CD4-positive, alpha-beta T cell (primary cell): Measurements from ENCODE around the gene UNC13D. TPM values are rescaled to one million over a fixed set of nuclear protein-coding genes. Genes with fewer than 3 reads are reported as not detected.
"Not testable (repeated sequence)": the region's sequence is repeated elsewhere in the genome, so short reads cannot be mapped to it uniquely, and the experiment has no call there.

ENCODE experiments used
- ATAC-seq: fragments of 200-7000 bp; cut with Tn5 transposase; one replicate; pipeline ENCODE4 v1.10.0; 2022; ENCODE audit warnings: mild to moderate bottlenecking; ENCODE audit not compliant: poor library complexity
- CTCF ChIA-PET: fragments of 350-600 bp; sonication (Branson Sonifier 250); formaldehyde crosslinking; loops from one replicate; lab custom pipeline; 2021; ENCODE audit warnings: antibody characterized with exemption, inconsistent platforms; lab: Charles Lee
- POLR2A ChIA-PET: fragments of 350-600 bp; sonication (Branson Sonifier 250); formaldehyde crosslinking; loops from one replicate; lab custom pipeline; 2021; ENCODE audit warnings: antibody characterized with exemption, inconsistent platforms; lab: Charles Lee
- DNase-seq, 14 experiments: peaks; one replicate each; pipeline ENCODE4 v3.0.0-alpha.2; 2013 to 2020; ENCODE audit warnings: mixed read lengths in 2 of 14
- H3K27ac ChIP-seq, 2 donors: one replicate each; pipeline versions ENCODE4 v1.5.1 to v1.7.0; 2013; ENCODE audit warnings: low read length in 2 of 2, low read depth in 1 of 2, mild to moderate bottlenecking in 1 of 2
- H3K27me3 ChIP-seq, 2 experiments: 1 replicate in 1 of 2; 2 replicates in 1 of 2; pipeline versions ENCODE4 v1.6.1 to v1.7.0; 2013; ENCODE audit warnings: low read length in 2 of 2, control low read depth in 1 of 2, mild to moderate bottlenecking in 1 of 2, moderate library complexity in 1 of 2; ENCODE audit not compliant: insufficient read depth in 2 of 2, control insufficient read depth in 1 of 2
- H3K36me3 ChIP-seq: one replicate; pipeline ENCODE4 v1.6.1; 2013; ENCODE audit warnings: low read length, control low read depth; ENCODE audit not compliant: insufficient read depth
- H3K4me1 ChIP-seq: one replicate; pipeline ENCODE4 v1.6.1; 2013; ENCODE audit warnings: low read length, control low read depth; ENCODE audit not compliant: insufficient read depth
- H3K4me3 ChIP-seq: one replicate; pipeline ENCODE4 v1.5.1; 2013; ENCODE audit warnings: mild to moderate bottlenecking, low read length, moderate library complexity
- H3K9me3 ChIP-seq, 2 experiments: 1 replicate in 1 of 2; 2 replicates in 1 of 2; pipeline versions ENCODE4 v1.6.1 to v1.7.0; 2013; ENCODE audit warnings: low read length in 2 of 2, mild to moderate bottlenecking in 2 of 2, control low read depth in 1 of 2, moderate library complexity in 1 of 2; ENCODE audit not compliant: control insufficient read depth in 1 of 2, insufficient read depth in 1 of 2
- H3K27ac Mint-ChIP-seq: one replicate; pipeline ENCODE4 v1.8.0; 2020; ENCODE audit warnings: mixed read lengths
- H3K27me3 Mint-ChIP-seq: one replicate; pipeline ENCODE4 v1.8.0; 2021; ENCODE audit warnings: mixed read lengths
- H3K36me3 Mint-ChIP-seq: one replicate; pipeline ENCODE4 v1.8.0; 2021; ENCODE audit warnings: low read depth, mixed read lengths
- H3K4me1 Mint-ChIP-seq: one replicate; pipeline ENCODE4 v1.8.0; 2021; ENCODE audit warnings: low read depth, mixed read lengths
- H3K4me3 Mint-ChIP-seq: one replicate; pipeline ENCODE4 v1.8.0; 2020; ENCODE audit warnings: mild to moderate bottlenecking, mixed read lengths
- H3K9me3 Mint-ChIP-seq: one replicate; pipeline ENCODE4 v1.8.0; 2020; ENCODE audit warnings: mixed read lengths
- intact Hi-C, 2 experiments: fragments of 100-400 bp; cut with DNase I in 1 of 2; cut with micrococcal nuclease in 1 of 2; formaldehyde crosslinking; loops; one replicate each; pipeline versions ENCODE4 v1.15.1 to v1.9.0; 2023 to 2025; cut with DNase I, micrococcal nuclease
- total RNA-seq, 174 experiments: library from RNA in 2 of 174; stranded (reverse) in 2 of 174; gene quantifications; one replicate each; pipeline ENCODE4 v1.2.3 and lab custom pipeline; 2021 to 2026
- TF ChIP-seq, protein P1 (sequence below): fragments of 200-600 bp; IDR thresholded peaks from one replicate; pipeline ENCODE4 v1.8.0; 2022; ENCODE audit warnings: antibody characterized with exemption, mild to moderate bottlenecking

UNC13D gene
- total RNA-seq, 2 experiments from 2014 or later = 110 to 112 TPM

DNA sequence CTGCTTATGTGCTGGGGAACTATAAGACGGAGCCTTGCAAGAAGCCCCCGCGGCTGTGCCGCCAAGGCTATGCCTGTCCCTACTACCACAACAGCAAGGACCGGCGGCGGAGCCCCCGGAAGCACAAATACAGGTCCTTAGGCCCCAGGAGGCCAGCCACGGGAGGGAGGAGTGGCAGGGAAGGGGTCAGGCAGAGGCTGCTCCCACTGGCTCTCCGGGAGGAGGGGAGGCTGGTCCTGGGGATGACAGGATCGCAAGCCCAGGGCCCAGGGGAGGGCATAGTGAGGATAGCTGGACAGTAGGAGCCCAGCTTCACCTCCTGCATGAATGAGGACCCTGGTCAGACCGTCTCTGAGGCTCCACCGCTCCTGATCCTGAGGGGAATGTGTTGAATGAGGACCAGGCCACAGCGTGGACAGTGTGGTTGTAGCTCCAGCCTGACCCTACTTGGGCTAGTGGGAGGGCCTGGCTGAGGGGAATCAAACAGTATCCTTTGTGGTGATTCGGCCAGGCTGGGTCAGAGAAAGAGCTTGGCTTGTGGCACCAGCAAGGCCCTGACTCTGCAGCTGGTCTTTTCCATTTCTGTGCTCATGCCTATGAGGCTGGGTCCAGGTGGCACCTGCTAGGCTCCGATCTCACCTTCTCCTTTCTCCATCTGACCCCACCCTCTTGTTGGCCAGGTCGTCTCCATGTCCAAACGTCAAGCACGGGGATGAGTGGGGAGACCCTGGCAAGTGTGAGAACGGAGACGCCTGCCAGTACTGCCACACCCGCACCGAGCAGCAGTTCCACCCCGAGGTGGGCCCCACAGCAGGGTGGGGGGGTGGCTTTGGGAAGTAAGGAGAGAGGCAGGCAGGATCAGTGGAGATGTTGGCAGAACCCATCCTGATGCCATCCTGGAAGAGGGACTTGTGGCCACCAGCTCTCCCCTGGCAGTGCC, 30.9 kb downstream of the UNC13D start:
- DNase-seq = no peak
- Histone ChIP-seq H3K27me3 (no peaks in the 10 kb centered on the region), H3K4me3 (no peak overlapping the region), H3K4me1 (no peaks in the 10 kb centered on the region), H3K36me3 (peaks cover 81% of the 10 kb centered on the region), H3K27ac (no peak overlapping the region), H3K9me3 (no peaks in the 10 kb centered on the region)
- TF ChIP-seq, protein P1, sequence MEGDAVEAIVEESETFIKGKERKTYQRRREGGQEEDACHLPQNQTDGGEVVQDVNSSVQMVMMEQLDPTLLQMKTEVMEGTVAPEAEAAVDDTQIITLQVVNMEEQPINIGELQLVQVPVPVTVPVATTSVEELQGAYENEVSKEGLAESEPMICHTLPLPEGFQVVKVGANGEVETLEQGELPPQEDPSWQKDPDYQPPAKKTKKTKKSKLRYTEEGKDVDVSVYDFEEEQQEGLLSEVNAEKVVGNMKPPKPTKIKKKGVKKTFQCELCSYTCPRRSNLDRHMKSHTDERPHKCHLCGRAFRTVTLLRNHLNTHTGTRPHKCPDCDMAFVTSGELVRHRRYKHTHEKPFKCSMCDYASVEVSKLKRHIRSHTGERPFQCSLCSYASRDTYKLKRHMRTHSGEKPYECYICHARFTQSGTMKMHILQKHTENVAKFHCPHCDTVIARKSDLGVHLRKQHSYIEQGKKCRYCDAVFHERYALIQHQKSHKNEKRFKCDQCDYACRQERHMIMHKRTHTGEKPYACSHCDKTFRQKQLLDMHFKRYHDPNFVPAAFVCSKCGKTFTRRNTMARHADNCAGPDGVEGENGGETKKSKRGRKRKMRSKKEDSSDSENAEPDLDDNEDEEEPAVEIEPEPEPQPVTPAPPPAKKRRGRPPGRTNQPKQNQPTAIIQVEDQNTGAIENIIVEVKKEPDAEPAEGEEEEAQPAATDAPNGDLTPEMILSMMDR = no peak
- no peak overlapping the region for H3K27ac Mint-ChIP-seq
- H3K36me3 Mint-ChIP-seq = peaks cover 61% of the 10 kb centered on the region
- H3K4me1 Mint-ChIP-seq = peaks cover 4% of the 10 kb centered on the region
- ATAC-seq = no peak
- H3K27me3 Mint-ChIP-seq = no peaks in the 10 kb centered on the region
- ChIA-PET POLR2A (interaction anchor here (0.9 to 1.2 kb wide), 2 partner anchors 12 to 42 kb away, joined by 3 to 4 read pairs; partner anchors contain the start of gene WBP2), CTCF (no interaction called here)
- intact Hi-C loops = no loop called here
- H3K4me3 Mint-ChIP-seq = no peak overlapping the region
- no peaks in the 10 kb centered on the region for H3K9me3 Mint-ChIP-seq

DNA sequence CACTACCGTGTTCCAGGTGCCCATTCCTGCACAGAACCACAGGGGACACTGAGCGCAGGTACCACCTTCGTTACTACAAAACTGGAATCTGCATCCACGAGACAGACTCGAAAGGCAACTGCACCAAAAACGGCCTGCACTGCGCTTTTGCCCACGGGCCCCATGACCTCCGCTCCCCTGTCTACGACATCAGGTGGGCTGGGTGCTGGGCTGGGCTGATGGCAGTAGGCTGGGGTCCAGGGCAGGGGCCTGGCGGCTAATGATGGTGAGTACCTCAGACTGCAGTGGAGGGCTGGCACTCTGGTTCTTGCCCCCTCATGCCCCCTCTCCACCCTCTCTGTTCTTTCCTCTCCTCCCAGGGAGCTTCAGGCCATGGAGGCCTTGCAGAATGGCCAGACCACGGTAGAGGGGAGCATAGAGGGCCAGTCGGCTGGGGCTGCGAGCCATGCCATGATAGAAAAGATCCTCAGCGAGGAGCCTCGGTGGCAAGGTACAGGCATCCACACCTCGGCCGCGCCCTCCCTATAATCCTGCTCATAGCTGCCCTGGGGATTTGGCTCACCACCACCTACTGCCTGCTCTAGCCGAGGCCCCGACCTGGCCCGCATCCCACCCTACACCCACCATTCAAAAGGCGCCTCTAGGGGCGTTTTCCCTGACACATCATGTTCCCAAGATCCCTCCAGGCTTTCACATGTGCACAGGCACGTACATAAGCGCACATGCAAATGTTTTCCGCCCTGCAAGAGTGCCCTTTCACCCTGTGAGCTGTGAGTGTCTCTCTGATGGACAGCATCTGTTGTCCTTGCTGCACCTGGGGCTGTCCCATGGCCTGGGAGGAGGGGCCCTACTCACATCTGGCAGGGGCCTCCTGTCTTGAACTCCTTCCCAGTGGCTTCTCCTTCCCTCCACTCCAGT, 31.8 kb downstream of the UNC13D start:
- TF ChIP-seq, protein P1 = no peak
- ChIA-PET POLR2A (interaction anchor here (1.2 kb wide), 1 partner anchor 43 kb away, joined by 4 read pairs; the partner anchor contains the start of gene WBP2), CTCF (no interaction called here)
- Histone ChIP-seq H3K36me3 (peaks cover 71% of the 10 kb centered on the region), H3K27me3 (no peaks in the 10 kb centered on the region), H3K4me1 (no peaks in the 10 kb centered on the region), H3K9me3 (no peaks in the 10 kb centered on the region), H3K4me3 (no peak overlapping the region), H3K27ac (no peak overlapping the region)
- DNase-seq = no peak
- Mint-ChIP-seq H3K9me3 (no peaks in the 10 kb centered on the region), H3K4me1 (peaks cover 5% of the 10 kb centered on the region), H3K27me3 (no peaks in the 10 kb centered on the region), H3K27ac (no peak overlapping the region), H3K4me3 (no peak overlapping the region), H3K36me3 (peaks cover 54% of the 10 kb centered on the region)
- ATAC-seq = no peak
- intact Hi-C loops = no loop called here

DNA sequence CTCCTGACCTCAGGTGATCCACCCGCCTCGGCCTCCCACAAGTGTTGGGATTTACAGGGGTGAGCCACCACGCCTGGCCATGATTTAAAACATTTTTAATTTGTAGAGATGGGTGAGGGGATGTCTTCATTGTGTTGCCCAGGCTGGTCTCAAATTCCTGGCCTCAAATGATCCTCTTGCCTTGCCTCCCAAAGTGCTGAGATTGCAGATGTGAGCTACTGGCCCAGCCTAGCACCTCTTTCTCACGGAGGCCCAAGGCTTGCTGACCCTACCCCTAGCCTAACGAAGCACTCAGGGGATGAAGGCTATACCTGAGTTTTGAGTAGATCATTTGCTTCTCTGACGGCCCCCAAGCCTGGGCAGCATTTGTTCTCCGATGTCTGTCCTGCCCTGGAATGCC, 33.0 kb downstream of the UNC13D start:
- no peak overlapping the region for H3K4me3 ChIP-seq
- DNase-seq (no peak), ATAC-seq (no peak)
- no peaks in the 10 kb centered on the region for H3K27me3 Mint-ChIP-seq
- no peaks in the 10 kb centered on the region for H3K4me1 ChIP-seq
- ChIA-PET POLR2A (no interaction called here), CTCF (no interaction called here)
- no peak overlapping the region for H3K27ac ChIP-seq
- no peaks in the 10 kb centered on the region for H3K27me3 ChIP-seq
- no peaks in the 10 kb centered on the region for H3K9me3 ChIP-seq
- TF ChIP-seq, protein P1 = no peak
- H3K4me3 Mint-ChIP-seq = no peak overlapping the region
- no peaks in the 10 kb centered on the region for H3K9me3 Mint-ChIP-seq
- peaks cover 5% of the 10 kb centered on the region for H3K4me1 Mint-ChIP-seq
- intact Hi-C loops = no loop called here
- H3K36me3 Mint-ChIP-seq = peaks cover 43% of the 10 kb centered on the region
- H3K36me3 ChIP-seq = peaks cover 59% of the 10 kb centered on the region
- H3K27ac Mint-ChIP-seq = no peak overlapping the region

DNA sequence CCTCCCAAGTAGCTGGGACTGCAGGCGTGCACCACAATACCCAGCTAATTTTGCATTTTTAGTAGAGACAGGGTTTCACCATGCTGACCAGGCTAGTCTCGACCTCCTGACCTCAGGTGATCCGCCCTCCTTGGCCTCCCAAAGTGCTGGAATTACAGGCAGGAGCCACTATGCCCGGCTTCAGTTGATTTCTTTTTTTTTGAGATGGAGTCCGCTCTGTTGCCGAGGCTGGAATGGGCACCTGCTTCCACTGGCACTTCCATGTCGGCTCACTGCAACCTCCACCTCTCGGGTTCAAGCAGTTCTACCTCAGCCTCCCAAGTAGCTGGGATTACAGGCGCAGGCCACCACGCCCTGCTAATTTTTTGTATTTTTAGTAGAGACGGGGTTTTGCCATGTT, 33.4 kb downstream of the UNC13D start:
- H3K4me3 ChIP-seq, CTCF ChIA-PET, H3K27ac Mint-ChIP-seq, H3K27ac ChIP-seq, DNase-seq, H3K4me3 Mint-ChIP-seq, H3K4me1 ChIP-seq, intact Hi-C loops, H3K4me1 Mint-ChIP-seq, H3K27me3 Mint-ChIP-seq, ATAC-seq, H3K9me3 Mint-ChIP-seq, POLR2A ChIA-PET, H3K9me3 ChIP-seq, H3K27me3 ChIP-seq: not testable (repeated sequence)
- H3K36me3 Mint-ChIP-seq = peaks cover 40% of the 10 kb centered on the region
- peaks cover 57% of the 10 kb centered on the region for H3K36me3 ChIP-seq
